ENCODE results near the gene KRT31. TPM values are rescaled to one million over a fixed set of nuclear protein-coding genes. Genes with fewer than 3 reads are reported as not detected.
"Not testable (repeated sequence)": the region's sequence is repeated elsewhere in the genome, so short reads cannot be mapped to it uniquely, and the experiment has no call there.

The KRT31 gene
- total RNA-seq, 1 experiment from 2014 or later: not detected

DNA sequence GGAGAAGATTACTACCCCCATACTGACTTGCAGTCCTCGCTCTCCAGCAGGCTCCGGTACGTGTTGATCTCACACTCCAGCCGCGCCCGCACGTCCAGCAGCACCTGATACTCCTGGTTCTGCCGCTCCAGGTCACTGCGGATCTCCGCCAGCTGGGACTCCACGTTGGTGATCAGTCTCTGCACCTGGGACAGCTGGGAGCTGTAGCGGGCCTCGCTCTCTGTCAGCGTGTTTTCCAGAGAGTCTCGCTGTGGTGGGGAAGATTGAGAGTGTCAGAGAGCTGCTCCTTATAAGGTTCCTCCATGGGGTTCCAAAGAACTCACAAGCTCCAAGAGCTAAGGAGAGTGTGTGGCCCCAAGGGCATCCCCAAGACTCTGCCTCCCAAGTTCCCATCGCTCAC lies 51.0 kb downstream of the KRT31 start:
- CTCF ChIA-PET; H3K36me3 ChIP-seq (ENCODE audit: control insufficient read depth, insufficient read depth, low read length); H3K4me1 ChIP-seq (ENCODE audit: control insufficient read depth, insufficient read depth, low read length); in situ Hi-C loops (cut with HindIII; ENCODE audit: low pct_unique_long_range_greater_than_20kb, low sequenced_read_pairs); H3K9me3 ChIP-seq (ENCODE audit: control insufficient read depth, insufficient read depth, low read depth, low read length); intact Hi-C loops (cut with micrococcal nuclease; ENCODE audit: unreplicated experiment); BruUV-seq (replicated peaks); ATAC-seq; POLR2A ChIA-PET; H3K4me3 ChIP-seq (ENCODE audit: low read depth in 2 of 2, low read length in 2 of 2); H3K27ac ChIP-seq (ENCODE audit: low read length); DNase-seq (ENCODE audit: low read depth, low spot score); H3K27me3 ChIP-seq (ENCODE audit: control insufficient read depth, insufficient read depth, low read length): not testable (repeated sequence)

- no TSS peak for BruUV-seq (replicated peaks)
- no peaks in the 10 kb centered on the region for H3K27me3 ChIP-seq (ENCODE audit: control insufficient read depth, insufficient read depth, low read length)
- POLR2A ChIA-PET: no interaction called here
- no peak for DNase-seq (ENCODE audit: low read depth, low spot score)
- intact Hi-C loops (cut with micrococcal nuclease; ENCODE audit: unreplicated experiment) (no loop called here), in situ Hi-C loops (cut with HindIII; ENCODE audit: low pct_unique_long_range_greater_than_20kb, low sequenced_read_pairs) (no loop called here)
- no peak for TF ChIP-seq REST (IDR thresholded peaks at IDR 0.05; ENCODE audit: insufficient read depth in 1 of 2, low read depth in 2 of 2, low read length in 1 of 2)
- TF ChIP-seq, protein P1, sequence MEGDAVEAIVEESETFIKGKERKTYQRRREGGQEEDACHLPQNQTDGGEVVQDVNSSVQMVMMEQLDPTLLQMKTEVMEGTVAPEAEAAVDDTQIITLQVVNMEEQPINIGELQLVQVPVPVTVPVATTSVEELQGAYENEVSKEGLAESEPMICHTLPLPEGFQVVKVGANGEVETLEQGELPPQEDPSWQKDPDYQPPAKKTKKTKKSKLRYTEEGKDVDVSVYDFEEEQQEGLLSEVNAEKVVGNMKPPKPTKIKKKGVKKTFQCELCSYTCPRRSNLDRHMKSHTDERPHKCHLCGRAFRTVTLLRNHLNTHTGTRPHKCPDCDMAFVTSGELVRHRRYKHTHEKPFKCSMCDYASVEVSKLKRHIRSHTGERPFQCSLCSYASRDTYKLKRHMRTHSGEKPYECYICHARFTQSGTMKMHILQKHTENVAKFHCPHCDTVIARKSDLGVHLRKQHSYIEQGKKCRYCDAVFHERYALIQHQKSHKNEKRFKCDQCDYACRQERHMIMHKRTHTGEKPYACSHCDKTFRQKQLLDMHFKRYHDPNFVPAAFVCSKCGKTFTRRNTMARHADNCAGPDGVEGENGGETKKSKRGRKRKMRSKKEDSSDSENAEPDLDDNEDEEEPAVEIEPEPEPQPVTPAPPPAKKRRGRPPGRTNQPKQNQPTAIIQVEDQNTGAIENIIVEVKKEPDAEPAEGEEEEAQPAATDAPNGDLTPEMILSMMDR (IDR thresholded peaks at IDR 0.05): no peak
- TF ChIP-seq SIN3A (IDR thresholded peaks at IDR 0.05; ENCODE audit: borderline replicate concordance, insufficient read depth, low read depth, low read length): no peak
- TF ChIP-seq TCF7L2 (IDR thresholded peaks at IDR 0.05; ENCODE audit: low read depth, low read length): no peak
- H3K4me3 ChIP-seq (ENCODE audit: low read depth in 2 of 2, low read length in 2 of 2): no peak overlapping the region
- no peak for ATAC-seq
- no peaks in the 10 kb centered on the region for H3K4me1 ChIP-seq (ENCODE audit: control insufficient read depth, insufficient read depth, low read length)
- H3K36me3 ChIP-seq (ENCODE audit: control insufficient read depth, insufficient read depth, low read length): no peaks in the 10 kb centered on the region
- H3K9me3 ChIP-seq (ENCODE audit: control insufficient read depth, insufficient read depth, low read depth, low read length): no peaks in the 10 kb centered on the region
- no peak overlapping the region for H3K27ac ChIP-seq (ENCODE audit: low read length)
- CTCF ChIA-PET: no interaction called here
Measured at GRCh38 chr17:41345992-41346391, 51.4 kb downstream of the KRT31 start.

Other genes with a start within 250 kb of the KRT31 start
- gene KRTAP4-5, start 247.8 kb downstream of the KRT31 start, total RNA-seq (2021; ENCODE audit: unreplicated experiment): not detected
- gene KRTAP4-4, start 236.9 kb downstream of the KRT31 start, total RNA-seq (2021; ENCODE audit: unreplicated experiment): not detected
- not detected for gene KRTAP4-3, start 229.4 kb downstream of the KRT31 start, total RNA-seq (2021; ENCODE audit: unreplicated experiment)
- not detected for gene KRTAP4-2, start 219.4 kb downstream of the KRT31 start, total RNA-seq (2021; ENCODE audit: unreplicated experiment)
- gene KRTAP4-1, start 212.7 kb downstream of the KRT31 start, total RNA-seq (2021; ENCODE audit: unreplicated experiment): not detected
- not detected for gene KRTAP9-1, start 207.7 kb downstream of the KRT31 start, total RNA-seq (2021; ENCODE audit: unreplicated experiment)
- gene KRTAP9-2, start 171.0 kb downstream of the KRT31 start, total RNA-seq (2021; ENCODE audit: unreplicated experiment): not detected
- not detected for gene KRTAP9-3, start 165.2 kb downstream of the KRT31 start, total RNA-seq (2021; ENCODE audit: unreplicated experiment)
- not detected for gene KRTAP9-8, start 159.6 kb downstream of the KRT31 start, total RNA-seq (2021; ENCODE audit: unreplicated experiment)
- not detected for gene KRTAP9-4, start 147.9 kb downstream of the KRT31 start, total RNA-seq (2021; ENCODE audit: unreplicated experiment)
- gene KRTAP9-9, start 142.2 kb downstream of the KRT31 start, total RNA-seq (2021; ENCODE audit: unreplicated experiment): not detected
- not detected for gene KRTAP9-6, start 132.2 kb downstream of the KRT31 start, total RNA-seq (2021; ENCODE audit: unreplicated experiment)
- not detected for gene KRTAP9-7, start 121.9 kb downstream of the KRT31 start, total RNA-seq (2021; ENCODE audit: unreplicated experiment)
- not detected for gene KRTAP29-1, start 94.8 kb downstream of the KRT31 start, total RNA-seq (2021; ENCODE audit: unreplicated experiment)
- gene KRTAP16-1, start 88.3 kb downstream of the KRT31 start, total RNA-seq (2021; ENCODE audit: unreplicated experiment): not detected
- gene KRTAP17-1, start 81.9 kb downstream of the KRT31 start, total RNA-seq (2021; ENCODE audit: unreplicated experiment): not detected
- gene KRT33A, start 46.8 kb downstream of the KRT31 start, total RNA-seq (2021; ENCODE audit: unreplicated experiment): not detected
- not detected for gene KRT33B, start 27.8 kb downstream of the KRT31 start, total RNA-seq (2021; ENCODE audit: unreplicated experiment)
- gene KRT34, start 15.3 kb downstream of the KRT31 start, total RNA-seq (2021; ENCODE audit: unreplicated experiment): not detected
- gene KRT37, start 27.0 kb upstream of the KRT31 start, total RNA-seq (2021; ENCODE audit: unreplicated experiment): not detected
- gene KRT38, start 43.4 kb upstream of the KRT31 start, total RNA-seq (2021; ENCODE audit: unreplicated experiment): not detected
- gene KRT32, start 69.8 kb upstream of the KRT31 start, total RNA-seq (2021; ENCODE audit: unreplicated experiment): 0.72 TPM
- not detected for gene KRT35, start 83.5 kb upstream of the KRT31 start, total RNA-seq (2021; ENCODE audit: unreplicated experiment)
- not detected for gene KRT36, start 92.3 kb upstream of the KRT31 start, total RNA-seq (2021; ENCODE audit: unreplicated experiment)
- 0.36 TPM for gene KRT13, start 108.0 kb upstream of the KRT31 start, total RNA-seq (2021; ENCODE audit: unreplicated experiment)
- 70.4 TPM for gene KRT15, start 121.3 kb upstream of the KRT31 start, total RNA-seq (2021; ENCODE audit: unreplicated experiment)
- gene KRT19, start 130.7 kb upstream of the KRT31 start, total RNA-seq (2021; ENCODE audit: unreplicated experiment): 2,383 TPM
- not detected for gene KRT9, start 174.5 kb upstream of the KRT31 start, total RNA-seq (2021; ENCODE audit: unreplicated experiment)
- gene KRT14, start 189.3 kb upstream of the KRT31 start, total RNA-seq (2021; ENCODE audit: unreplicated experiment): not detected
- gene KRT16, start 215.2 kb upstream of the KRT31 start, total RNA-seq (2021; ENCODE audit: unreplicated experiment): 1.6 TPM
- gene KRT17, start 227.0 kb upstream of the KRT31 start, total RNA-seq (2021; ENCODE audit: unreplicated experiment): 1.9 TPM

Data from Panc1 (cell line).